ENCODE measurements around the gene TNFRSF1B.
A peak's percentile ranks its signal among the peaks of the same experiment; 100 is the strongest.

TNFRSF1B gene

DNA sequence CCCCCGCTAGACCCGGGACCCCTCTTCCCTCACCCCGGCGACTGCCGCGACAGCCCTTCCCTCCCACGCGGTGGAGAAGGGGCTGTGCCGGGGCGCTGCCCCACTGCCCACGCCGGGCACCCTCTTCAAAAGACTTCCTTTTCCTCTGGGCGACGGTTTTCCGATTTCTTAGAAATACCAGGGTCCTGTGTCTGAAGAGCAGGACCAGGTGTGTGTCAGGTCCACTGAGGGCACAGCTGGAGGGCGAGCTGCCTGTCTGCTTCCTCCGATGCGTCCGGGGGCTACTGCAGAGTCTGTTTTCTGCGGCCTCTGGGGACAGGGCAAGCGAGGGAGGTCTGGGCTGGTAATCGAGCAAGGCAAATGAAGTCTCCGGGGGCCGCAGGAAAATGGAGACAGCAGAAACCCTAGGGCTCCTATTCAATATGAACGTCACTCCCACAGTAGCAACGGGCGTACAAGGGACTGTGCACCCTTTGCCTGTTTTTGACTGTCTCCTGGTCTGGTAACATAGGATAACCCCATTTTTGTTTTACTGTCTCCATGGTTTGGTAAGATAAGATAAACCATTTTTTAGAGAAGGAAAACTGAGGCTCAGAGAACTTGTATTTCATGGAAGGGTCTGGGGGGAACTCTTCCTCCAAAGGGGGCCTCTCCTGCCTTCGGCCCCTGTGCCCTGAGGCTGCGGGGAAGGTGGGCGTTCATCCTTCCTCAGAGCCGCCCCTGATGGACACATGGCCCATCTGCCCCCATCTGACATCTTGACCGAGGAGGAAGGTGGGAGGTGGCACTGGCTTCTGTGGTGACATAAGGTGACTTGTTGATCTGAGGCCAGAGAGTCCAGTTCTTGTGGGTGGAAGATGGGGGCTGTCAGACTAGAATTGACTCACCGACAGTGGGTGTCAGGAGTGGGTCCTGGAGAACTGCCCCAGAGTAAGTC, 970 bp downstream of the TNFRSF1B start:
- TF ChIP-seq CTCF (IDR thresholded peaks at IDR 0.05): peak; percentile 10
- no peaks in the 10 kb centered on the region for H3K27me3 ChIP-seq
- H3K9me3 ChIP-seq: no peaks in the 10 kb centered on the region
- H3K36me3 ChIP-seq: peaks cover 35% of the 10 kb centered on the region
- peaks cover 89 to 90% of the 10 kb centered on the region in 2 experiments for H3K4me1 ChIP-seq (ENCODE audit: control insufficient read depth in 1 of 2, insufficient read depth in 1 of 2, low read depth in 1 of 2, low read length in 1 of 2)
- H3K27ac ChIP-seq: peak overlapping the region; percentile 97
- H3K4me3 ChIP-seq (ENCODE audit: low read depth in 1 of 2, low read length in 1 of 2): peak overlapping the region; percentile 87 to 97

DNA sequence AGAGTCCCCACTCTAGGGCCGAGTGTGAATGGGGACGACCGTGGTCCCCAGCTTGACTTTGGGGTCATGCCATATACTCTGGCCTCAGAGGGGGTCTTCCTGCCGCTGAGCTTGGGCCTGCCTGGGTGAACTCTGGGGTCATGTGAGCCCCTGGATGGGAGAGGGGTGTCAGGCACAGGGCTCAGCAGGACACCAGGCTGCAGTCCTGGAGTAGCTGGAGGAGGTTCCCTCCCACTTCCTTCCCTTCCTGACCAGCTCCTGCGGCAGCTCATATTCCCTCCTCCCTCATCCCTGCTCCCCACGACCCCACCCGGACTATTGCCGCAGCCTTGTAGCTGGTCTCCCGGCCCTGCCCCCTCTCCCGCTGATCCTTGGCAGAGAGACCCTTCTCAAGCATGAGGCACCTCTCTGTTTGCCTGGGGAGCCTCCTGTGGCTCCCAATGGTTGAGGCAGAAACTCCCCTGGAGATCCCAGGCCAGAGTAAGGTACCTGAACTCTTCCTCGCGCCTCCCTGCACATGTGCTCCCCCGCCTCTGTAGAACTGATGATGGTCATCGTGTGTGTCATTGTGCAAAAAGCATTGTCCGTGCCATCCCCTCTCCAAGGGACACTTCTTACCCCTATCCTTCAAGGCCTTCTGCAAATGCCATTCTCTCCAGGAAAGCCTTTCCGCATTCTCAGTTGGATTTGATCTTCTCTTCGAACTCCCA, 1.8 kb downstream of the TNFRSF1B start:
- peak overlapping the region; percentile 87 to 97 for H3K4me3 ChIP-seq (ENCODE audit: low read depth in 1 of 2, low read length in 1 of 2)
- no peak for TF ChIP-seq CTCF (IDR thresholded peaks at IDR 0.05)
- peak overlapping the region; percentile 97 for H3K27ac ChIP-seq
- peaks cover 89 to 90% of the 10 kb centered on the region in 2 experiments for H3K4me1 ChIP-seq (ENCODE audit: control insufficient read depth in 1 of 2, insufficient read depth in 1 of 2, low read depth in 1 of 2, low read length in 1 of 2)
- H3K27me3 ChIP-seq: no peaks in the 10 kb centered on the region
- H3K9me3 ChIP-seq: no peaks in the 10 kb centered on the region
- H3K36me3 ChIP-seq: peaks cover 35% of the 10 kb centered on the region

- Histone ChIP-seq H3K27me3 (no peaks in the 10 kb centered on the region), H3K9me3 (no peaks in the 10 kb centered on the region), H3K4me1 (ENCODE audit: control insufficient read depth in 1 of 2, insufficient read depth in 1 of 2, low read depth in 1 of 2, low read length in 1 of 2) (peaks cover 89 to 90% of the 10 kb centered on the region in 2 experiments), H3K36me3 (peaks cover 36% of the 10 kb centered on the region), H3K27ac (peak overlapping the region; percentile 97), H3K4me3 (ENCODE audit: low read depth in 1 of 2, low read length in 1 of 2) (peak overlapping the region; percentile 87 to 97)
- TF ChIP-seq CTCF (IDR thresholded peaks at IDR 0.05): no peak
Observed at GRCh38 chr1:12169442-12170135, 2.8 kb downstream of the TNFRSF1B start.

DNA sequence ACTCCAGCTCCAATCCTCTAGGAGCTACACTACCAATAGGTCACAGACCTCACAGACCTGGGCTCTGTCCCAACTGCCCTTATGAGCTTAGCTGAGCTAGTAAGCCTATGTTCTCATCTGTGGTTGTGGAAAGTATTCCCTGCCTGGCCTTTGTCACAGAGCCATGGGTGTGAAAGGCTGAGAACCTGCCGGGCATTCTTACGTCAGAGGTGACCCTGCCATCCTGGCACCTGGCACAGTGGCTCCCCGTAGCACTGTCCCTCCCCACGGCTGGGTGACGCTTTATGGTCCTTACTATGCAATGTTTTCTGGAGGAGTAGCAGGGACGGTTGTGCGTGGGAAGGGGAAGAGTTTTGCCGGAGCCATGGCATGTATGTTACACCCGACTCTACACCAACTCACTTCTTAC, 3.5 kb downstream of the TNFRSF1B start:
- H3K4me1 ChIP-seq (ENCODE audit: control insufficient read depth in 1 of 2, insufficient read depth in 1 of 2, low read depth in 1 of 2, low read length in 1 of 2): peaks cover 89 to 90% of the 10 kb centered on the region in 2 experiments
- no peak for TF ChIP-seq CTCF (IDR thresholded peaks at IDR 0.05)
- no peaks in the 10 kb centered on the region for H3K9me3 ChIP-seq
- H3K27ac ChIP-seq: peak overlapping the region; percentile 97
- H3K27me3 ChIP-seq: no peaks in the 10 kb centered on the region
- peak overlapping the region; percentile 87 to 97 for H3K4me3 ChIP-seq (ENCODE audit: low read depth in 1 of 2, low read length in 1 of 2)
- peaks cover 40% of the 10 kb centered on the region for H3K36me3 ChIP-seq

All from neutrophil (primary cell).